ENCODE measurements around the gene ARHGAP5. TPM values are rescaled to one million over a fixed set of nuclear protein-coding genes. Genes with fewer than 3 reads are reported as not detected.

The ARHGAP5 gene
- total and polyA plus RNA-seq, 2 experiments from 2014 or later: 22.1 to 72.6 TPM

GRCh38 chr14:32137313-32137712 is 60.2 kb downstream of the ARHGAP5 start (continued):
- TF ChIP-seq ZNF462 (CRISPR knock-in tag; IDR thresholded peaks at IDR 0.05): no peak
- no peak for TF ChIP-seq NANOG (IDR thresholded peaks at IDR 0.05; ENCODE audit: borderline replicate concordance)

GRCh38 chr14:32137892-32138291 is 60.8 kb downstream of the ARHGAP5 start:
- H3K27me3 Mint-ChIP-seq (ENCODE audit: insufficient read depth, low read depth, poor library complexity): no peaks in the 10 kb centered on the region
- no peak overlapping the region for H3K27ac ChIP-seq (ENCODE audit: low read depth)
- peaks cover 7% of the 10 kb centered on the region; the same call in 1 of the 2 replicates for H3K36me3 ChIP-seq (ENCODE audit: insufficient read depth)
- H3K9me2 ChIP-seq (ENCODE audit: insufficient read depth): no peaks in the 10 kb centered on the region
- H3K4me1 Mint-ChIP-seq: peaks cover 15% of the 10 kb centered on the region; the same call in 2 of the 3 replicates
- no peak overlapping the region for H3K27ac Mint-ChIP-seq
- peaks cover 18% of the 10 kb centered on the region for H3K9me3 Mint-ChIP-seq
- no peaks in the 10 kb centered on the region for H3F3A ChIP-seq (replicated peaks; ENCODE audit: low read depth)
- no peak for DNase-seq (ENCODE audit: low spot score)
- H3K4me1 ChIP-seq (ENCODE audit: insufficient read depth): peaks cover 9% of the 10 kb centered on the region; the same call in 1 of the 2 replicates
- no peak overlapping the region for H2AFZ ChIP-seq
- H3K79me2 ChIP-seq (replicated peaks; ENCODE audit: insufficient read depth): peaks cover 71% of the 10 kb centered on the region
- H3K4me2 ChIP-seq: no peak overlapping the region
- H3K27me3 ChIP-seq (ENCODE audit: insufficient read depth): no peaks in the 10 kb centered on the region
- no peaks in the 10 kb centered on the region for H4K20me1 ChIP-seq (replicated peaks; ENCODE audit: insufficient read depth)
- no peak overlapping the region for H3K4me3 Mint-ChIP-seq
- H3K4me3 ChIP-seq: no peak overlapping the region
- no peak for ATAC-seq
- peaks cover 61% of the 10 kb centered on the region for H3K36me3 Mint-ChIP-seq (ENCODE audit: low read depth)
- TF ChIP-seq CREB1 (CRISPR knock-in tag; IDR thresholded peaks at IDR 0.05; ENCODE audit: low read depth) (no peak), EZH2 (IDR thresholded peaks at IDR 0.05; ENCODE audit: low read depth, unreplicated experiment) (no peak), ETS1 (IDR thresholded peaks at IDR 0.05) (no peak), NANOG (IDR thresholded peaks at IDR 0.05; ENCODE audit: borderline replicate concordance) (no peak), ZNF114 (CRISPR knock-in tag; IDR thresholded peaks at IDR 0.05) (no peak), POLR2AphosphoS5 (IDR thresholded peaks at IDR 0.05; ENCODE audit: low read depth) (no peak), ZNF462 (CRISPR knock-in tag; IDR thresholded peaks at IDR 0.05) (no peak), JUNB (IDR thresholded peaks at IDR 0.05; ENCODE audit: unreplicated experiment) (no peak)
